A673 (cell line): ENCODE measurements around the gene ENAH.

Experiments
- CTCF ChIP-seq: fragments of 300-800, 200-600 bp; sonication (generic); conservative IDR thresholded peaks from 2 replicates; pipeline ENCODE4 v1.5.1; 2017; ENCODE audit warnings: low read depth, mild to moderate bottlenecking, antibody characterized with exemption, low read length, moderate library complexity, mixed read lengths
- EZH2 ChIP-seq: fragments of 200-600 bp; sonication (generic); IDR thresholded peaks from 2 replicates; pipeline ENCODE4 v1.6.1; 2017; ENCODE audit warnings: borderline replicate concordance, low read depth, mild to moderate bottlenecking, mixed read lengths, antibody characterized with exemption, low read length; ENCODE audit not compliant: poor library complexity, severe bottlenecking

GRCh38 chr1:225572422-225572821 lies 80.5 kb downstream of the ENAH start:
- 0 out of 2 replicates have a peak, but pooled peaks have one; percentile 14 for TF ChIP-seq CTCF
- TF ChIP-seq EZH2 = no peak
